IMR-90 (cell line): ENCODE data around the gene ACSL1. TPM values are rescaled to one million over a fixed set of nuclear protein-coding genes. Genes with fewer than 3 reads are reported as not detected.

Source experiments
- ATAC-seq: fragments of 200-7000 bp; cut with Tn5 transposase; 2 replicates; pipeline ENCODE4 v1.9.1; 2020; ENCODE audit warnings: low read depth, mild to moderate bottlenecking, moderate library complexity
- BruUV-seq: library from RNA; stranded (reverse); fragments of 400-500 nt; replicated peaks from 2 replicates; lab custom pipeline; 2021; lab: Mats Ljungman, UMichigan
- CTCF ChIA-PET: fragments of 300-600 bp; formaldehyde crosslinking; extraction: SDS; loops from one replicate; lab custom pipeline; 2021; ENCODE audit warnings: antibody characterized with exemption; lab: Yijun Ruan, JAX
- POLR2A ChIA-PET: fragments of 300-600 bp; sonication (Branson Sonifier 250); formaldehyde crosslinking; loops from one replicate; lab custom pipeline; 2022; ENCODE audit warnings: antibody characterized with exemption; ENCODE audit not compliant: unreplicated experiment; lab: Charles Lee
- DNase-seq: peaks from one replicate; pipeline ENCODE4 v3.0.0; 2013
- H2AFZ ChIP-seq: replicated peaks from 2 replicates; pipeline ENCODE3; 2013; ENCODE audit warnings: low read length, mild to moderate bottlenecking; ENCODE audit not compliant: poor library complexity
- H2AK5ac ChIP-seq: 2 replicates; pipeline ENCODE4 v1.6.1; 2013; ENCODE audit warnings: low read depth, low read length, inconsistent platforms
- H2AK9ac ChIP-seq: replicated peaks from 2 replicates; pipeline ENCODE3; 2013; ENCODE audit warnings: mild to moderate bottlenecking, low read depth, low read length, moderate library complexity; ENCODE audit not compliant: poor library complexity
- H2BK120ac ChIP-seq: 2 replicates; pipeline ENCODE4 v1.6.1; 2013; ENCODE audit warnings: low read depth, low read length, inconsistent platforms
- H2BK15ac ChIP-seq: 3 replicates; pipeline ENCODE4 v1.6.1; 2013; ENCODE audit warnings: low read depth, low read length, inconsistent platforms
- H2BK20ac ChIP-seq: 2 replicates; pipeline ENCODE4 v1.6.1; 2013; ENCODE audit warnings: low read depth, mild to moderate bottlenecking, inconsistent platforms, low read length, moderate library complexity
- H2BK5ac ChIP-seq: 2 replicates; pipeline ENCODE4 v1.6.1; 2013; ENCODE audit warnings: mild to moderate bottlenecking, low read depth, low read length, inconsistent platforms; ENCODE audit not compliant: poor library complexity, severe bottlenecking
- H3K14ac ChIP-seq: replicated peaks from 2 replicates; pipeline ENCODE4 v1.6.1; 2013; ENCODE audit warnings: low read depth, low read length, inconsistent platforms
- H3K18ac ChIP-seq: 2 replicates; pipeline ENCODE4 v1.6.1; 2013; ENCODE audit warnings: low read depth, low read length, control low read depth
- H3K23ac ChIP-seq: 2 replicates; pipeline ENCODE4 v1.6.1; 2013; ENCODE audit warnings: low read depth, low read length, inconsistent platforms
- H3K27ac ChIP-seq: 2 replicates; pipeline ENCODE4 v1.5.1; 2013; ENCODE audit warnings: mild to moderate bottlenecking, control low read depth, low read length; ENCODE audit not compliant: insufficient read depth
- H3K27me3 ChIP-seq: 2 replicates; pipeline ENCODE4 v1.6.1; 2013; ENCODE audit warnings: low read length; ENCODE audit not compliant: control insufficient read depth, insufficient read depth
- H3K36me3 ChIP-seq: 2 replicates; pipeline ENCODE4 v1.6.1; 2013; ENCODE audit warnings: low read length, mixed read lengths; ENCODE audit not compliant: control insufficient read depth, insufficient read depth
- H3K4ac ChIP-seq: 2 replicates; pipeline ENCODE4 v1.6.1; 2013; ENCODE audit warnings: low read depth, low read length, inconsistent platforms
- H3K4me1 ChIP-seq: 2 replicates; pipeline ENCODE4 v1.6.1; 2013; ENCODE audit warnings: low read length, mixed read lengths; ENCODE audit not compliant: control insufficient read depth, insufficient read depth
- H3K4me2 ChIP-seq: 2 replicates; pipeline ENCODE4 v1.6.1; 2013; ENCODE audit warnings: low read depth, mild to moderate bottlenecking, control low read depth, low read length, moderate library complexity
- H3K4me3 ChIP-seq: 2 replicates; pipeline ENCODE4 v1.5.1; 2013; ENCODE audit warnings: low read depth, mild to moderate bottlenecking, control low read depth, low read length, moderate library complexity; ENCODE audit not compliant: insufficient read depth
- H3K56ac ChIP-seq: 2 replicates; pipeline ENCODE4 v1.6.1; 2013; ENCODE audit warnings: low read length, inconsistent platforms; ENCODE audit not compliant: insufficient read depth; ENCODE audit errors: extremely low read depth
- H3K79me1 ChIP-seq, 2 experiments: 2 replicates each; pipeline ENCODE4 v1.6.1; 2013; ENCODE audit warnings: low read length in 2 of 2, inconsistent platforms in 1 of 2, low read depth in 1 of 2
- H3K9ac ChIP-seq: 2 replicates; pipeline ENCODE4 v1.6.1; 2013; ENCODE audit warnings: low read depth, low read length, control low read depth
- H3K9me1 ChIP-seq: 2 replicates; pipeline ENCODE4 v1.6.1; 2013; ENCODE audit warnings: low read length, inconsistent platforms; ENCODE audit not compliant: insufficient read depth
- H3K9me3 ChIP-seq: 2 replicates; pipeline ENCODE4 v1.6.1; 2013; ENCODE audit warnings: low read length; ENCODE audit not compliant: control insufficient read depth, insufficient read depth
- H4K20me1 ChIP-seq: 2 replicates; pipeline ENCODE4 v1.6.1; 2013; ENCODE audit warnings: low read length, inconsistent platforms; ENCODE audit not compliant: insufficient read depth
- H4K5ac ChIP-seq: 2 replicates; pipeline ENCODE4 v1.6.1; 2013; ENCODE audit warnings: mild to moderate bottlenecking, low read depth, low read length, control low read depth
- H4K8ac ChIP-seq, 2 experiments: 2 replicates each; pipeline ENCODE4 v1.6.1; 2013; ENCODE audit warnings: low read depth in 2 of 2, low read length in 2 of 2, control low read depth in 1 of 2, inconsistent platforms in 1 of 2
- H4K91ac ChIP-seq: 2 replicates; pipeline ENCODE4 v1.6.1; 2013; ENCODE audit warnings: low read depth, low read length, inconsistent platforms; ENCODE audit not compliant: insufficient read depth
- BHLHE40 ChIP-seq: fragments of 150-350 bp; IDR thresholded peaks from 2 replicates; pipeline ENCODE4 v1.6.1; 2016; ENCODE audit warnings: mild to moderate bottlenecking, low read depth, low read length
- MXI1 ChIP-seq: IDR thresholded peaks from 2 replicates; pipeline ENCODE4 v1.6.1; 2012; ENCODE audit warnings: low read depth, mild to moderate bottlenecking, low read length, moderate library complexity, borderline replicate concordance
- NFE2L2 ChIP-seq: fragments of 150-350 bp; IDR thresholded peaks from 2 replicates; pipeline ENCODE4 v1.6.1; 2016; ENCODE audit warnings: low read depth, mild to moderate bottlenecking, low read length
- RAD21 ChIP-seq: IDR thresholded peaks from 2 replicates; pipeline ENCODE4 v1.6.1; 2012; ENCODE audit warnings: low read length, improper control_type of control experiment
- WGBS, 2 experiments: methylation state at CpG; one replicate each; pipeline versions ENCODE4 v1.1.5 to v1.1.7; 2013; ENCODE audit warnings: missing lambda C conversion rate in 2 of 2; ENCODE audit not compliant: insufficient read length in 1 of 2; ENCODE audit errors: extremely low coverage in 2 of 2; 5-methylcytosine and 5-hydroxymethylcytosine counted together
- dilution Hi-C: fragments of 300-500 bp; cut with HindIII; formaldehyde crosslinking; loops from one replicate; pipeline ENCODE4 v1.14.3; 2018; ENCODE audit warnings: low sequenced_read_pairs; ENCODE audit not compliant: unreplicated experiment
- in situ Hi-C: fragments of 300-500 bp; cut with MboI; formaldehyde crosslinking; loops from 3 replicates; pipeline ENCODE4 v1.14.3; 2019; ENCODE audit warnings: low sequenced_read_pairs, inconsistent platforms, mixed read lengths
- intact Hi-C: fragments of 100-400 bp; cut with micrococcal nuclease; formaldehyde crosslinking; loops from 2 replicates; pipeline ENCODE4 v1.10.0; 2022
- polyA plus RNA-seq, 3 experiments: library from polyadenylated mRNA; depleted of rRNA; stranded (reverse); fragments of >200 nt; gene quantifications; 2 replicates each; pipeline ENCODE4 v1.2.3, GENCODE V29; 2012; ENCODE audit warnings: low replicate concordance in 1 of 3
- total RNA-seq: library from RNA; depleted of rRNA; stranded (reverse); fragments of >200 nt; gene quantifications from 2 replicates; pipeline ENCODE4 v1.2.3, GENCODE V29; 2012

ACSL1 gene
- total and polyA plus RNA-seq, 2 of the 4 experiments (the other 2 are of a cell fraction), result 14.4 to 26.0 TPM

DNA sequence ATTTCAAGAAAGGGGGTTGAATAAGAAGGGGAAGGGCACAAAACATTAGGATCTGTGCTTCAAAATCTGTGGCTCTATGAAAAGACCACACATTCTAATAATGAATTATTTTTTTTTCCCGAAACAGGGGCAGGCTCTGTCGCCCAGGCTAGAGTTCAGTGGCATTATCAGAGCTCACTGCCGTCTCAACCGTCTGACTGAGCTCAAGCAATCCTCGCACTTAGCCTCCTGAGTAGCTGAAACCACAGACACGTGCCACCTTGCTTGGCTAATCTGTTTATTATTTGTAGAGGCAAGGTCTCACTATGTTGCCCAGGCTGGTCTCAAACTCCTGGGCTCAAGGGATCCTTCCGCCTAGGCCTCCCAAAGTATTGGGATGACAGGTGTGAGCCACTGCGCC, 33.4 kb downstream of the ACSL1 start:
- ATAC-seq (no peak), DNase-seq (no peak)
- Histone ChIP-seq H3K4ac (no peak overlapping the region), H4K5ac (no peak overlapping the region), H3K4me2 (no peak overlapping the region), H3K23ac (no peak overlapping the region), H2BK20ac (no peak overlapping the region), H3K4me1 (peaks cover 4% of the 10 kb centered on the region; the same call in 1 of the 2 replicates), H3K9me1 (peaks cover 5% of the 10 kb centered on the region), H3K18ac (no peak overlapping the region), H3K27me3 (no peaks in the 10 kb centered on the region), H4K20me1 (peaks cover 12% of the 10 kb centered on the region; the same call in 1 of the 2 replicates), H3K56ac (no peak overlapping the region), H3K27ac (no peak overlapping the region), H2BK120ac (no peak overlapping the region), H2BK15ac (no peak overlapping the region), H2BK5ac (no peak overlapping the region), H2AFZ (no peak overlapping the region), H3K9me3 (no peaks in the 10 kb centered on the region), H3K4me3 (no peak overlapping the region), H3K79me1 (no peaks in the 10 kb centered on the region; a peak in 1 of 4 replicates), H3K9ac (no peak overlapping the region), H2AK9ac (no peak overlapping the region), H3K36me3 (no peaks in the 10 kb centered on the region; the same call in 1 of the 2 replicates), H3K14ac (no peak overlapping the region), H4K8ac (no peak overlapping the region), H2AK5ac (no peak overlapping the region), H4K91ac (no peak overlapping the region)
- POLR2A ChIA-PET, result no interaction called here
- BruUV-seq, result no TSS peak
- intact Hi-C loops (no loop called here), in situ Hi-C loops (no loop called here), dilution Hi-C loops (no loop called here)
- no peak for TF ChIP-seq MXI1
- TF ChIP-seq BHLHE40, result peak; percentile 34; the same call in 1 of the 2 replicates
- TF ChIP-seq RAD21, result no peak
- no peak for TF ChIP-seq NFE2L2
- CTCF ChIA-PET, result interaction anchor here (1.0 kb wide), 1 partner anchor 18 kb away, joined by 3 read pairs; no protein-coding TSS in a partner anchor
- WGBS, 2 experiments, result no CpG with 5 or more reads among the region's 8 CpGs
